Large intestine (tissue), 3 donors: ENCODE measurements around the gene PRICKLE1. TPM values are rescaled to one million over a fixed set of nuclear protein-coding genes. Genes with fewer than 3 reads are reported as not detected.

Experiments
- DNase-seq, 2 donors: peaks; one replicate each; pipeline versions ENCODE4 v3.0.0 to v3.0.0-alpha.2; 2013
- H3K27ac ChIP-seq: one replicate; pipeline ENCODE4 v1.5.1; 2013; ENCODE audit warnings: low read length
- H3K27me3 ChIP-seq: 2 replicates; pipeline ENCODE4 v1.6.1; 2013; ENCODE audit warnings: low read length; ENCODE audit not compliant: control insufficient read depth, insufficient read depth
- H3K36me3 ChIP-seq: 2 replicates; pipeline ENCODE4 v1.6.1; 2013; ENCODE audit warnings: low read length; ENCODE audit not compliant: control insufficient read depth, insufficient read depth
- H3K4me1 ChIP-seq: one replicate; pipeline ENCODE4 v1.6.1; 2013; ENCODE audit warnings: low read length; ENCODE audit not compliant: control insufficient read depth, insufficient read depth
- H3K4me3 ChIP-seq: one replicate; pipeline ENCODE4 v1.5.1; 2013; ENCODE audit warnings: low read length
- H3K9me3 ChIP-seq: one replicate; pipeline ENCODE4 v1.6.1; 2013; ENCODE audit warnings: mild to moderate bottlenecking, low read depth, low read length, moderate library complexity; ENCODE audit not compliant: control insufficient read depth
- WGBS: methylation state at CpG from one replicate; pipeline ENCODE4 v1.1.5; 2013; ENCODE audit warnings: low lambda C conversion rate; ENCODE audit not compliant: insufficient coverage; 5-methylcytosine and 5-hydroxymethylcytosine counted together
- polyA plus RNA-seq: library from polyadenylated mRNA; unstranded; fragments of 120-200 nt; gene quantifications from one replicate; pipeline ENCODE4 v1.2.1, GENCODE V29; 2013

Gene PRICKLE1
- polyA plus RNA-seq, 1 donor: 6.0 TPM

DNA sequence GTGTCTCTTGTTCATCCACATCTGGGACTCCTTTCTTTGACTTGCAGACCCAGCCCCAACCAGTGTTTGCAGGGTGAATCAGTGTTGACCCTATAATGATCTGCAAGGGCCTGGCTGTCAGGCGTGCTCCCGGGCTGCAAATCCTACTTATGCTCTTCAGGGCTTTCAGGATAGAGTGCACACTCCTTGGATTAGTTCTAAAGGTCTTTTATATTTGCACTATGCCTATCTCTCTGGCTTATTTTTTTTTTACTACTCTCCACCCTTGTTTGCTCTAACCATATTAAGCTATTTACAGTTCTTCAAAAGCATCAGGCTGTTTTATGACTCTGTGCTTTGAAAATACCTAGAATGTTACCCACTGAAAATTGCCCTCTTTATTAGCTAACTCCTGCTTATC, 4.3 kb upstream of the PRICKLE1 start:
- Histone ChIP-seq H3K4me3 (no peak overlapping the region), H3K27ac (no peak overlapping the region), H3K4me1 (peaks cover 6% of the 10 kb centered on the region), H3K9me3 (peaks cover under 1% of the 10 kb centered on the region), H3K36me3 (no peaks in the 10 kb centered on the region), H3K27me3 (peaks cover 14% of the 10 kb centered on the region)
- no CpG with 5 or more reads among the region's 2 CpGs for WGBS
- peak in 1 of 2 donors; percentile 49 for DNase-seq

DNA sequence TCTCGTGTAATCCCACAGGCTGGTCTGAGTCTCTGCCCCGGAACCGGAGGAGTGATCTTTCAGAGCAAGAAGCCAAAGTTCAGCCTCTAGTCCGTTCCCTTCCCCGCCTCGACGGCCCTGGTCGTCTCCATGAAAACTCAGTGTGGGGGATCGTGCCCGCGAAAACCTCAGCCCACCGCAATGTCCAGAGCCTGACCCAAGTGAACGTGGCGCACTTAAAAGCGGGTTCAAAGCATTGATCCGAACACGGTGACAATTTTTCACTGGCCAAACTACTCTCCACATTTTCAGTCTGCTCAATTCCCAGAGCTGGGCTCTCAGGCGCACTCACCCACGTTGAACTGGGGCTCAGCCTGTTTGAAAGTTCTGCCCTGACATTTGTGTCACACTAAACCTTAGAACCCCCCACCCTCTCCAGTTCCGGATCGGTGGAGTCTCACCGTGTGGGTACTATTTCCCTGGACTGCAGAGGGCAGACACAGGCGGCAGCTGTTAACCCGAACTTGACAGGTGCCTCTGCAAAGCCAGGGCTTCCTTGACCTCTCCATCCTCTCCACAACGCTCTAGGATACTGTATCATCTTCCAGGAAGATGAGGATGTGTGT, 886 bp upstream of the PRICKLE1 start:
- no peak overlapping the region for H3K27ac ChIP-seq
- H3K36me3 ChIP-seq: no peaks in the 10 kb centered on the region
- H3K9me3 ChIP-seq: peaks cover 2% of the 10 kb centered on the region
- WGBS: no CpG with 5 or more reads among the region's 25 CpGs
- peak in 1 of 2 donors; percentile 56 for DNase-seq
- H3K27me3 ChIP-seq: peaks cover 28% of the 10 kb centered on the region
- peaks cover 13% of the 10 kb centered on the region for H3K4me1 ChIP-seq
- peak overlapping the region; percentile 45 for H3K4me3 ChIP-seq

DNA sequence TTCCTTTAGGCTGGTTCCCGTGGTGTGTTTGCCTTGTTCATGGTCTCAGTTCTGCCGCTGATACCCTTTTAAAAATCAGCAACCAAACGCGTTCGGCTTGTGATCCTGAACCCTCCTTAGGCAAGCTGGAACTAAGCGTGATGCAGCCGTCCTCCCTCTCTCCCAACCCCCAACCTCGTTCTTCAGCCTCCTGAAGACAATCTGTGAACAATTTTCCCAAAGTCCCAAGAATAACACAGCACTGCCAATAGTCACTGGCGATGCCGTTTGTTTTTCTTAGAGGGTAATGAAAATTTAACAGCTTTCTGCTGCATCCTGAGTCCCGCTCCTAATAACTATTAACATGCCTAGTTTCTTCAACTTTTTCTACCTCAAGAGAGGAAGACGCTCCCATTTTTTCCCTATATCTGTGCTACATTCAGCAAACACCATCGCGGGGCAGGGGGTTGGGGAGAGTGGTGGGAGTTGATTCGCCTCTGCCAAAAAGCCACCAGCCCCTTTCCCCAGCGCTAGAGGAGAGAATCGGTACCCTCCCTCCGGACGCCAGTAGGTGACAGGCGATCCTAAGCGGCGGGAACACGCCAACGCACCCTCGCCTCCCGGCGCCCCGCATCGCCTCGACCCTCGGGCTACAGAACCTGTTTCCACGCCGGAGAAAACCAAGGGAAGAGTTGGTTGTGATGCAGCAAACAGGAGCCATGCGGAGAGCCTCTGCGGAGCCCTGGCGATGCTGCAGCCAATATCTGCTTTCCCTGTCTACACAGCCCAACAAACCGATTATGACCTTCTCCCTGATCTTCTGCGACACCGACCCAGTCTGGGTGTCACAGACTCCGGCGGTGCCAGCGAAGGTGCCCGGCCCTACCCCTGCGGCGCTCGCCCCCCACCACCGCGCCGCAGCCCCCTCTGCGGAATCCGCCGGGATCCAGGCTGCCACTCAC, 752 bp downstream of the PRICKLE1 start:
- H3K27me3 ChIP-seq: peaks cover 32% of the 10 kb centered on the region
- no peak overlapping the region for H3K27ac ChIP-seq
- DNase-seq: peak in 1 of 2 donors; percentile 41
- no peaks in the 10 kb centered on the region for H3K36me3 ChIP-seq
- WGBS: 20% methylated on average over 1 of the region's 52 CpGs
- H3K4me1 ChIP-seq: peaks cover 11% of the 10 kb centered on the region
- peaks cover 2% of the 10 kb centered on the region for H3K9me3 ChIP-seq
- peak overlapping the region; percentile 59 for H3K4me3 ChIP-seq

DNA sequence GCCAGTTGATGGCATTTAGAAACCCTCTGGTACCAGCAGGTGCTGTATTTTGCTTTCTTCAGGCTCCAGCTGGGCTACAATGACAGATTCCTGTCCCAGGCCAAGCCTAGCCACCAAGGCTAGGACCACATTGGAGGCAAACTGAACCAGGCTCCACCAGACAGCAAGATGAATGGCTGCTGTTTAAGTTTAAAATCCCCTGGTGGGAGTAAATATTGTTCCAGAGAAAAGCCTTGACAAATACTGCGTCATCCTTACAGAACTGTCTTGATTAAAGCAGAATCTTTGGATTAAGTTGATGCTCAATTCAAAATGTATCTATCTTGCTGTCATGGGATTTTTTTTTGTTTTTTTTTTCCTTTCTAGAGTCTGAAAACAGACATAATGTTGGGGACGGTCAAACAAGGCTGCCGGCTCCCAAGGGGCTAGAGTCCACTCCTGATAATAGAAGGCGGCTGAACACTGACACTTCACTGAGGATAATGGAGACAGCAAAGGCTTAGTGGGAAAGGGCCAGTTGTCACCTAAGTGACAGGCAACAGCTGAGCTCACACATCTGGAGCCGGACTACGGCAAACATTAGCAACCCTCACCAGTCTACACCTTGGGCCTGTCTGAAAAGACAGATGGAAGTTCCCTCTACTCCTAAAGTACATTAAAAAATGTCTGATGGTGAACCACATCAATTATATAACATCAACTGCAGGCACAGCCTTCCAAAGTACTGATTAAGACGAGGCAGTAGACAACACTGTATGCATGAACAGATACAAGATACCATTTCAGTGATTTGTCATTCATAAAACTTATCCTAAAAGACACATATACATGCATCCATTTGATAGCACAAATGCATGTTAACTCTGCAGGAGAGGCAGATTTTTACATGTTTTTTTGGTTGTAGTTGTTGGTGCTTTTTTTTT, 1.7 kb downstream of the PRICKLE1 start:
- DNase-seq: peak in 1 of 2 donors; percentile 48
- Histone ChIP-seq H3K4me1 (peaks cover 11% of the 10 kb centered on the region), H3K27ac (no peak overlapping the region), H3K9me3 (peaks cover 2% of the 10 kb centered on the region), H3K36me3 (no peaks in the 10 kb centered on the region), H3K4me3 (peak overlapping the region; percentile 59), H3K27me3 (peaks cover 32% of the 10 kb centered on the region)
- 14% methylated on average over 1 of the region's 7 CpGs for WGBS

DNA sequence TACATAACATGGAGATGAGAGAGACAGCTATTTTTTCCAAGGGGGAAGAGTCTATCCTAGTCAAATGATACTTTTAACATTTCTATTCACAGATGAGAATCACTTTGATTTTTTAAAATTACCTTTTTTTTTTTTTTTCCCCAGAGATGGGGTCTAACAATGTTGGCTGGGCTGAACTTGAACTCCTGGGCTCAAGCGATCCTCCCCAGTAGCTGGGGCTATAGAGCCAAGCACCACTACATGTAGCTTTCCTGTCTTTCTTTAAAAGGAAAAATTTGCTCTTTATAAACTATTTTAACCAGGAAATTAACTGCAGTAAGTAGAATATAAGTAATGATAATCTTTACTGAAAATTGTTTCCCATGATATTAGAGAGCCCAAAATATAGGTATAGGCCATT, 3.3 kb downstream of the PRICKLE1 start:
- no peak overlapping the region for H3K4me3 ChIP-seq
- H3K27ac ChIP-seq: no peak overlapping the region
- DNase-seq: no peak
- H3K4me1 ChIP-seq: peaks cover 11% of the 10 kb centered on the region
- peaks cover 2% of the 10 kb centered on the region for H3K9me3 ChIP-seq
- H3K27me3 ChIP-seq: peaks cover 32% of the 10 kb centered on the region
- no peaks in the 10 kb centered on the region for H3K36me3 ChIP-seq
- no CpG with 5 or more reads among the region's 1 CpG for WGBS

DNA sequence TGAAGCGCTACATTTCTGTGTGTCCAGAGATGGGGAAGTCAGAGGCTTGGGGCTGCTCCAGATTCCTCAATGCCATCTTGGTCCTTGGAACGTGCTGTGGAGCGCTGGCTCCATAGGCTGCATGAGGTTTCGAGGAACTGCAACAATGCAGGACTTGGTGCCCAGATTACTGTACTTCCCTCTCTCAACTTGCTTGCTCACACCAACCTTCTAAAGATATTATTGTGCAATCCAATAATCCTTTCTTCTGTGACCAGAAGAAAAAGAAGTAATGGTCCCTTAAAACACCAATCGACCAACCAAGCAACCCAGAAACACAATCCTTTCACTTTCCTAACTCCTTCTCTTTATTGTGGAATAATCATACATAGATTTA, 3.7 kb downstream of the PRICKLE1 start:
- peaks cover 2% of the 10 kb centered on the region for H3K9me3 ChIP-seq
- DNase-seq: no peak
- WGBS: no CpG with 5 or more reads among the region's 5 CpGs
- no peak overlapping the region for H3K27ac ChIP-seq
- peaks cover 11% of the 10 kb centered on the region for H3K4me1 ChIP-seq
- no peaks in the 10 kb centered on the region for H3K36me3 ChIP-seq
- no peak overlapping the region for H3K4me3 ChIP-seq
- peaks cover 32% of the 10 kb centered on the region for H3K27me3 ChIP-seq

DNA sequence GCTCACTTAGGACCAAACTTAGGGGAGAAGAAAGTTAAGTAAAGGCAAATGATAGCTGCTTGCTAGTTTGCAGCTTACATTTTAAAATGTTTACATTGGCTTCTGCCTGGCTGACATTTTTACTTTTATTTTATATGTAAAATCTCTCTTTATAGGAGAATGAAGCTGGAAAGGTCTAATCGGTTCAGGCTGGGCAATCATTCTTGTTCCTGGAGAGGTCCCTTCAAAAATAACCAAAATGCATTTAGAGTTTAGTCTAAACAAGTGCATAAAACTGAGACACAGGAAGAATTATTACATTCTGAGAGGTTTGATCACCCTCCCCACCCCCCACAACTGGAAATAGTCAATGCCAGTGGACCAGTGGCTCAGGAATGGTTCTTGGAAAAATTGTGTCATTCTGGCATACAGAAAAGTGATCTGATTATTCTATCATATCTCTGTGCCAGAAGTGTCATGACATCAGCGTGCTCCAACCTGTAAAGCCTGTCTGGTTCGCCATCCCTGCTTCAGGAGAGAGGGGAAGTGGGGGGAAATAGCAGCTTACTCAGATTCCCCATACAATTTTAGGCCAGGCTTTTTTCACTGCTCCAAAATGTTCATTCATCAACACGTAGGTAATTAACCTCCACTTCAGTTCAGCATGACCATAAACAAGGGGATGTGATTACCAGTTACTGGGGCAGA, 4.2 kb downstream of the PRICKLE1 start:
- H3K4me3 ChIP-seq: no peak overlapping the region
- H3K27me3 ChIP-seq: peaks cover 27% of the 10 kb centered on the region
- peaks cover 11% of the 10 kb centered on the region for H3K4me1 ChIP-seq
- H3K36me3 ChIP-seq: no peaks in the 10 kb centered on the region
- peaks cover 2% of the 10 kb centered on the region for H3K9me3 ChIP-seq
- WGBS: 94% methylated on average over 2 of the region's 4 CpGs
- DNase-seq: no peak
- H3K27ac ChIP-seq: no peak overlapping the region

DNA sequence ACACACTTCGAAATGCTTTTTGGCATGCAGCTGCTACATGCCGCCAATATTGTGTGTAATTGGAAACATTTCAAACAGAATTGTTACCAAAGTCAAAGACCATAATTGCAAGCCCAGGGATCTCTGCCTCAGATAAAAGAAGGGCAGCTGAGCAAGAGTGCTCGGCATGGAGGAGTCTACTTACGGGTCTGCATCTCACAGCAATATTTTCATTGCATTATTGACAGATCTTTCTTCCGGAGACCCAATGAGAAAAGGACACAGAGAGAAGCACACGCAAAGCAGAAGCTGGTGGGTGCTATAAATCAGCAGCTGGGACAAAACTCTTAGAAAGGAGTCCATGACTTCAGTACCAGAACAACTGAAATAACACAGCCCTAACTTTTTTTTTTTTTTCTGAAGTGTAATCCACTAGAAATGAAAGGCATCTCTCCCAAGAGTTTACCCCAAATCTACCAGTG, 4.9 kb downstream of the PRICKLE1 start:
- Histone ChIP-seq H3K4me1 (peaks cover 11% of the 10 kb centered on the region), H3K27ac (no peak overlapping the region), H3K4me3 (no peak overlapping the region), H3K36me3 (no peaks in the 10 kb centered on the region), H3K9me3 (peaks cover 2% of the 10 kb centered on the region), H3K27me3 (peaks cover 22% of the 10 kb centered on the region)
- no peak for DNase-seq
- no CpG with 5 or more reads among the region's 6 CpGs for WGBS

DNA sequence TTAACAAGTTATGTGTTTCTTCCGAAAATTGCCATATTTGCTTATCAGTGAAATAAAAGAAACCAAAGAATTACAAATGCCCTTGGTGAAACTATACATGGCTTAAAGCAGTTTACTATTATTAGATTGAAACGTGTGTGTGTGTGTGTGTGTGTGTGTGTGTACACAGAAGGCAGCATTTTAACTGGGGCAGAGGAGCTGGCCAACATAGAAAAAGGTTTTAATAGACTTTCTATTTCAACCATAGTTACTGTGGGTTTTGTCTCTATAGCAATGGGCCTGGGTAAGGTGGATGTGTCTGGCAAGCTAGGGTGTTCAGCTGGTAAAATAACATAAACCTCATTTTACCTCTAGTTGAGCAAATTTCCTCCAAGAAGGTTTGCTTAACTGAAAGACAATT, 6.5 kb downstream of the PRICKLE1 start:
- Histone ChIP-seq H3K27ac (no peak overlapping the region), H3K4me3 (no peak overlapping the region), H3K36me3 (no peaks in the 10 kb centered on the region), H3K9me3 (no peaks in the 10 kb centered on the region), H3K27me3 (peaks cover 9% of the 10 kb centered on the region), H3K4me1 (peaks cover 5% of the 10 kb centered on the region)
- DNase-seq: no peak
- 100% methylated on average over 1 of the region's 2 CpGs for WGBS
